ENCODE data around the gene TCF15. TPM values are rescaled to one million over a fixed set of nuclear protein-coding genes. Genes with fewer than 3 reads are reported as not detected.

Gene TCF15
- total and polyA plus RNA-seq, 5 experiments from 2014 or later, result not detected

DNA sequence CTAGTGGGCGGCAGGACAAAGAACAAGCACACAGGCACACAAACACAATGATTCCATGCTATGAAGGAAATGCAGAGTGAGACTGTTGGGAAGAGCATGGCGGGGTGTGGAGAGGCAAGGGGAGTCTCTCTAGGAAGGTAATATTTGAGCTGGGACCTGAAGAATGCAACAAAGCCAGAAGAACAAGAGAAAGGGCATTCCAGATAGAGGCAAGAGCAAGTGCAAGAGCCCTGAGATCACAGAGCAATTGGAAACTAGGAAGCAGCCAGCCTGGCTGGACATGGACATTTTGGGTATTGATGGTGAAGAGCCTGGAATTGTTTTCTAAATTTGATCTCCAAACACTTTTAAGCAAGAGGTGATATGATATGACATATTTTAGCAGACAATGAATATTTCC, 27.4 kb upstream of the TCF15 start:
- POLR2A ChIA-PET, result no interaction called here
- Mint-ChIP-seq H3K4me1 (peaks cover 2 to 7% (median 6%) of the 10 kb centered on the region in 4 donors), H3K9me3 (no peaks in the 10 kb centered on the region), H3K27ac (peak overlapping the region in 1 of 10 donors; percentile 62), H3K27me3 (peaks cover 0 to 17% (median 2%) of the 10 kb centered on the region in 5 donors), H3K36me3 (peaks cover 0 to 2% (median 0%) of the 10 kb centered on the region in 3 donors), H3K4me3 (no peak overlapping the region)
- no peak for DNase-seq
- no peak for ATAC-seq

- POLR2A ChIA-PET, result no interaction called here
- no peak overlapping the region for H3K27ac Mint-ChIP-seq
- no peak for ATAC-seq
- no peak overlapping the region for H3K4me3 Mint-ChIP-seq
- DNase-seq, result no peak
- H3K27me3 Mint-ChIP-seq, result peaks cover 0 to 12% (median 4%) of the 10 kb centered on the region in 5 donors
- H3K36me3 Mint-ChIP-seq, result peaks cover 0 to 2% (median 0%) of the 10 kb centered on the region in 3 donors
- H3K4me1 Mint-ChIP-seq, result peaks cover 0 to 2% (median 0%) of the 10 kb centered on the region in 4 donors
- H3K9me3 Mint-ChIP-seq, result no peaks in the 10 kb centered on the region
These were observed 25.8 kb upstream of the TCF15 start for GRCh38 chr20:635893-636338.

GRCh38 chr20:635028-635892, 25.2 kb upstream of the TCF15 start:
- no peak overlapping the region for H3K4me3 Mint-ChIP-seq
- peaks cover 0 to 1% (median 0%) of the 10 kb centered on the region in 3 donors for H3K36me3 Mint-ChIP-seq
- H3K27ac Mint-ChIP-seq, result no peak overlapping the region
- POLR2A ChIA-PET, result no interaction called here
- ATAC-seq (no peak), DNase-seq (no peak)
- no peaks in the 10 kb centered on the region for H3K9me3 Mint-ChIP-seq
- peaks cover 3 to 15% (median 4%) of the 10 kb centered on the region in 5 donors for H3K27me3 Mint-ChIP-seq
- peaks cover 0 to 1% (median 0%) of the 10 kb centered on the region in 4 donors for H3K4me1 Mint-ChIP-seq

DNA sequence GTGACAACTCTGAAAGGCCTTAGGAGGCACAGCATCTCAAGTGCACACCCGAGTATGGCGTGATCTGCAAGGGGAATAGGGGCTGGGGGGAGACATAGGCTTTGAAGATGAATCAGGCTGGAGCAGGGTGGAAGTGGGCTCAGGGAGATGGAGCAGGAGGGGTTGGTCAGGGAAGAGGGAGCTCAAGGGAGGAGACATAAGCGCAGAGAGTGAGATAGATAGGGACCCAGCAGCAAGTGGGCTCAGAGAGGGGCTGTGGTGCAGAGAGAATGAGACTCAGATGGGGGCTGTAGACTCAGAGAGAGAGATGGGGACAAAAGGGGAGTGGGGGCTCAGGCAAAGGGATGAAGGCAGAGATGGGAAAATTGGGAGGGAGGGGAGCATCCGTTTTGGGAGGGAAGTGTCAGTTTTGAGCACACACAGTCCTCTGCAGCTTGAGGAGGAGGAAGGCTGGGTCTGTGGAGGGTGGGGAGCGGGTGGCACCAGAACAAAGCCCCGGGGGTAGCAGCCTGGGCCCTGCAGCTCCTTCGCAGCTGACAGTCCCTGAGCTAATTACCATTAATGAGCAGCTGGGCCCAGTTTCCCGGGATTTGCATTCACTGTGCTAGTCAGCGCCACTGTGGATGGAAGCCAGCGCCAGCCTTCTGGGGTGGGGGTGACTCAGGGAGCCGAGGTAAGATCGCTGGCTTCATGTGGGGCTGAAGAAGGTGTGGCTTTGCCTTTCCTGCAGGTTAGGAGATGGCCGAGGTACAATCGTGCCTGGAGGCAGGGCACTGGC, 24.2 kb upstream of the TCF15 start:
- no peak for ATAC-seq
- Mint-ChIP-seq H3K4me3 (no peak overlapping the region), H3K9me3 (no peaks in the 10 kb centered on the region), H3K36me3 (no peaks in the 10 kb centered on the region), H3K27me3 (peaks cover 4 to 24% (median 7%) of the 10 kb centered on the region in 5 donors), H3K4me1 (no peaks in the 10 kb centered on the region), H3K27ac (no peak overlapping the region)
- POLR2A ChIA-PET, result no interaction called here
- no peak for DNase-seq

- no peak overlapping the region for H3K4me3 Mint-ChIP-seq
- ATAC-seq (no peak), DNase-seq (no peak)
- peaks cover 5 to 18% (median 7%) of the 10 kb centered on the region in 5 donors for H3K27me3 Mint-ChIP-seq
- POLR2A ChIA-PET, result no interaction called here
- no peaks in the 10 kb centered on the region for H3K4me1 Mint-ChIP-seq
- peaks cover 0 to 2% (median 0%) of the 10 kb centered on the region in 9 donors for H3K9me3 Mint-ChIP-seq
- H3K27ac Mint-ChIP-seq, result no peak overlapping the region
- H3K36me3 Mint-ChIP-seq, result no peaks in the 10 kb centered on the region
These were observed 21.0 kb upstream of the TCF15 start for GRCh38 chr20:631101-631500.

GRCh38 chr20:626579-626978, 16.5 kb upstream of the TCF15 start:
- peaks cover 0 to 4% (median 0%) of the 10 kb centered on the region in 3 donors for H3K36me3 Mint-ChIP-seq
- ATAC-seq, result no peak
- no peak overlapping the region for H3K27ac Mint-ChIP-seq
- DNase-seq, result no peak
- H3K4me1 Mint-ChIP-seq, result no peaks in the 10 kb centered on the region
- peaks cover 0 to 2% (median 0%) of the 10 kb centered on the region in 9 donors for H3K9me3 Mint-ChIP-seq
- H3K27me3 Mint-ChIP-seq, result peaks cover 8 to 34% (median 11%) of the 10 kb centered on the region in 5 donors
- H3K4me3 Mint-ChIP-seq, result no peak overlapping the region
- POLR2A ChIA-PET, result no interaction called here

DNA sequence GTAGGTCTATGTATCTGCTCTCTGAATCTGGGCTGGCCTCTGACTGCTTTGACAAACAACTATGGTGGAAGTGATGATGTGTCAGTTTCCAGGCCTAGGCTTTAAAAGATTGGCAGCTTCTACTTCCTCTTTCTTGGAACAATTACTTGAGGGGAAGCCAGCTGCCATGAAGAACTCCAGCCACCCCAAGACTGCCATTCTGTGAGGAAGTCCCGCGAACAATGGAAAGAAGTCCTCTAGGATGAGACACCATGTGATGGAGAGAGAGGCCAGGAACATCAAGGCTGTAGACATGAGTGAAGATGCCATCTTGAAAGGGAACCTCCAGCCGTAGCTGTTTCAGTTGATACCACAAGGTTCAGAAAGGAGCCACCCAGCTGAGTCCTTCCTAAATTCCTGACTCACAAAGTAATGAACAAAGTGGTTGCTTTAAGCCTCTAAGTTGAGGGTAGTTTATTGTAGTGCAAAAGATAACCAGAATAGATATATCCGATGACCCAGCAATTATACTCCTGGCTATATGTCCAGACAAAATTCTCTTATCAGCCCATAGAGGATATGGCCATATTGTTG, 15.3 kb upstream of the TCF15 start:
- Mint-ChIP-seq H3K4me3 (no peak overlapping the region), H3K36me3 (peaks cover 0 to 4% (median 0%) of the 10 kb centered on the region in 3 donors), H3K4me1 (no peaks in the 10 kb centered on the region), H3K9me3 (peaks cover 0 to 2% (median 0%) of the 10 kb centered on the region in 9 donors), H3K27ac (no peak overlapping the region), H3K27me3 (peaks cover 8 to 40% (median 20%) of the 10 kb centered on the region in 5 donors)
- no peak for DNase-seq
- no peak for ATAC-seq
- POLR2A ChIA-PET, result no interaction called here

DNA sequence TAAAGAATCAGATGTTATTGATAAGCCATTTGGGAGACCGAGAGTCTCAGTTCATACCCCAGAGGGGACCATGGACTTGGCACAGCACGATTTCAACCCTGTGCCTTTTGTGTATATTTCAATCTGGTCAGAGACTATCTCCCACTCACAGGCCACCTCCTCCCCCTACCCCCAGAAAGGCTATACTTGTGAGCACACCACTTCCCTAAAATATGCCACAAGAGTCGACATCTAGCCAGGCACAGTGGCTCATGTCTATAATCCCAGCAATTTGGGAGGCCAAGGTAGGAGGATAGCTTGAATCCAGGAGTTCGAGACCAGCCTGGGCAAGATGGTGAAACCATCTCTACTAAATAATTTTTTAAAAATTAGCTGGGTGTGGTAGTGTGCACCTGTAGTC, 13.6 kb upstream of the TCF15 start:
- POLR2A ChIA-PET, result no interaction called here
- ATAC-seq (no peak), DNase-seq (no peak)
- no peak overlapping the region for H3K27ac Mint-ChIP-seq
- H3K27me3 Mint-ChIP-seq, result peaks cover 16 to 41% (median 23%) of the 10 kb centered on the region in 5 donors
- H3K4me3 Mint-ChIP-seq, result no peak overlapping the region
- H3K36me3 Mint-ChIP-seq, result peaks cover 0 to 8% (median 0%) of the 10 kb centered on the region in 3 donors
- H3K4me1 Mint-ChIP-seq, result no peaks in the 10 kb centered on the region
- H3K9me3 Mint-ChIP-seq, result peaks cover 0 to 5% (median 0%) of the 10 kb centered on the region in 9 donors

- POLR2A ChIA-PET, result no interaction called here
- H3K4me3 Mint-ChIP-seq, result no peak overlapping the region
- no peaks in the 10 kb centered on the region for H3K4me1 Mint-ChIP-seq
- peaks cover 0 to 11% (median 1%) of the 10 kb centered on the region in 9 donors for H3K9me3 Mint-ChIP-seq
- no peak overlapping the region for H3K27ac Mint-ChIP-seq
- H3K27me3 Mint-ChIP-seq, result peaks cover 16 to 45% (median 29%) of the 10 kb centered on the region in 5 donors
- no peak for DNase-seq
- ATAC-seq, result no peak
- peaks cover 0 to 15% (median 0%) of the 10 kb centered on the region in 3 donors for H3K36me3 Mint-ChIP-seq
These were observed 12.9 kb upstream of the TCF15 start for GRCh38 chr20:623021-623420.

DNA sequence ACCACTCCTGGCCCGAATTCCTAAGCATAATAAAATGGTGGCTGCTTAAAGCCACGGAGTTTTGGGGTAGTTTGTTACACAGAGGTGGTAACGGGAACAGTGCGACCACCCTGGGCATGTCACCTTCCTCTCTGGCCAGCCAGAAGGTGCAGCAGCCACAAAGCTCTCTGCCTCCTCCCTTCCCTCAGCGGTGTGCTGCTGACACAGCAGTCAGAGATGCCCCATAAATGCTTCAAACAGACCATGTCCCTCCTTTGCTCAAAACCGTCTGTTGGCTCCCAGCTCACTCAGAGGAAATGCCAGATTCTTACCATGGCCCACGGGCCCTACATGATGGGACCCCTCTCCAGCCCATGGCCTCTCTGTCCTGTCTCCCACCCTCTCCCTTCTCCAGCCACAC, 12.1 kb upstream of the TCF15 start:
- Mint-ChIP-seq H3K4me3 (no peak overlapping the region), H3K27ac (no peak overlapping the region), H3K9me3 (peaks cover 0 to 20% (median 8%) of the 10 kb centered on the region in 9 donors), H3K27me3 (peaks cover 19 to 54% (median 32%) of the 10 kb centered on the region in 5 donors), H3K36me3 (peaks cover 0 to 23% (median 2%) of the 10 kb centered on the region in 3 donors), H3K4me1 (no peaks in the 10 kb centered on the region)
- POLR2A ChIA-PET, result no interaction called here
- DNase-seq (no peak), ATAC-seq (no peak)

GRCh38 chr20:621125-621756, 11.1 kb upstream of the TCF15 start:
- Mint-ChIP-seq H3K9me3 (peaks cover 0 to 20% (median 8%) of the 10 kb centered on the region in 9 donors), H3K4me1 (no peaks in the 10 kb centered on the region), H3K27ac (no peak overlapping the region), H3K36me3 (peaks cover 0 to 23% (median 2%) of the 10 kb centered on the region in 3 donors), H3K27me3 (peaks cover 24 to 58% (median 32%) of the 10 kb centered on the region in 5 donors), H3K4me3 (no peak overlapping the region)
- POLR2A ChIA-PET, result no interaction called here
- no peak for ATAC-seq
- DNase-seq, result no peak

GRCh38 chr20:620246-620645, 10.1 kb upstream of the TCF15 start:
- ATAC-seq (no peak), DNase-seq (no peak)
- H3K27me3 Mint-ChIP-seq, result peaks cover 27 to 60% (median 35%) of the 10 kb centered on the region in 5 donors
- POLR2A ChIA-PET, result no interaction called here
- H3K9me3 Mint-ChIP-seq, result peaks cover 0 to 20% (median 8%) of the 10 kb centered on the region in 9 donors
- H3K36me3 Mint-ChIP-seq, result peaks cover 0 to 23% (median 2%) of the 10 kb centered on the region in 3 donors
- H3K4me3 Mint-ChIP-seq, result no peak overlapping the region
- no peak overlapping the region for H3K27ac Mint-ChIP-seq
- H3K4me1 Mint-ChIP-seq, result no peaks in the 10 kb centered on the region

All from naive thymus-derived CD8-positive, alpha-beta T cell (primary cell).